IPS-20b (cell line): ENCODE data around the gene BMS1.

Experiments used
- H3K27ac ChIP-seq: one replicate; pipeline ENCODE4 v1.5.1; 2013; ENCODE audit warnings: low read length
- H3K27me3 ChIP-seq: 2 replicates; pipeline ENCODE4 v1.6.1; 2013; ENCODE audit warnings: mild to moderate bottlenecking, low read length, inconsistent platforms; ENCODE audit not compliant: insufficient read depth
- H3K36me3 ChIP-seq: 2 replicates; pipeline ENCODE4 v1.6.1; 2013; ENCODE audit warnings: low read depth, mild to moderate bottlenecking, inconsistent platforms, low read length, moderate library complexity; ENCODE audit not compliant: insufficient read depth
- H3K4me1 ChIP-seq: 2 replicates; pipeline ENCODE4 v1.6.1; 2013; ENCODE audit warnings: mild to moderate bottlenecking, control low read depth, inconsistent platforms, low read length, moderate library complexity; ENCODE audit not compliant: insufficient read depth
- H3K4me3 ChIP-seq: 2 replicates; pipeline ENCODE4 v1.5.1; 2013; ENCODE audit warnings: mild to moderate bottlenecking, low read length, inconsistent platforms
- H3K9ac ChIP-seq: 2 replicates; pipeline ENCODE4 v1.6.1; 2013; ENCODE audit warnings: low read depth, mild to moderate bottlenecking, inconsistent platforms, low read length, moderate library complexity
- H3K9me3 ChIP-seq: 2 replicates; pipeline ENCODE4 v1.6.1; 2013; ENCODE audit warnings: mild to moderate bottlenecking, low read depth, low read length, inconsistent platforms; ENCODE audit not compliant: insufficient read depth

BMS1 gene

DNA sequence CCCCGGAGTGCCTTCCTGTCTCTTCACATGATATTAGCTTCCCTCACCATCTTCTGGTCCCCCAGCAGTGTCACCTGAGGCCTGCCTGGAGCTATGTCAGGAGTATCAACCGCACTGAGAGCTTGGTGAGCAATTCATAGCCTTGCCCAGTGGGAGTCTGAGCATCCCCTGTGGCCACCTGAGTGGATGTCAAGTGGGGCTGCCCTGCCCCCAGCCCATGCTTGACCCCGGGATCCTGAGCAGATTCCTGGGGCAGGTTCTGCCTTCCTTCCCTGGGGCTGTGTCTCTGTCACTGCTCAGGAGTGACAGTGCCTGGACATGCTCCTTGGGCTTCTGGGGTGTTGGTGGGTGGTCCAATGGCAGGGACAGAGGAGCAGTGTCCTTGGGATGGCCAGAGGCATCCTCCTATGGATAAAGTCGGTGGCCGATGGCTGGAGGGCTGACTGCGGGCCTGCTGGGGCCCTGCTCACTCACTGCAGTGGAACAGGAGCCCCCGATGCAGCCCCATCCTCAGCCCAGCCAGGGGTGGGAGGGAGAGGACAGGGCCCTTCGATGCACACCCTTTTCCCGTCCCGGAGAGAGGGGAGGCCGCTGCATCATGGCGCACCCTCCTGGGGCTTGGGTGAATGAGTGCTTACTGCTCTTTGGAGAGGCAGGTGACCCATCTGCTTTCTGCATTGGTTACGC, 95.7 kb downstream of the BMS1 start:
- Histone ChIP-seq H3K9me3 (no peaks in the 10 kb centered on the region; the same call in 1 of the 2 replicates), H3K27me3 (no peaks in the 10 kb centered on the region), H3K4me3 (no peak overlapping the region), H3K4me1 (no peaks in the 10 kb centered on the region), H3K36me3 (no peaks in the 10 kb centered on the region), H3K27ac (no peak overlapping the region), H3K9ac (no peak overlapping the region)

DNA sequence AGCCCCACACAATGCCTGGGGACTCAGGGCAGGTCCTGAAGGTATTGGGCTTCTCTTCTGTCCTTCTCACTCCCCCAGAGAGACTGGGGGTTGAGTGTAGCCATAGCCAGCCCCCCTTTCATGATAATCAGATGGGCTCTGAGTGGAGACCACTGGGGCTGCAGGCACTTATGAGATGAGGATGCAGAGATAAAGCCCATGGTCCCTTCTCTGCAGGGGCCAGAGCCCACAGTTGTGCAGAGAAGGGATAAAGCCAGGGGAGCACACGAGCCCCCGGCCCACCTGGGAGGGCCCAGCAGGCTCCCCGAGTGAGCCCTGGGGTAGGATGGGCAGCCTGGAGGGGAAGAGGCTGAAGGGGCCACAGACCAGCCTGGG, 96.2 kb downstream of the BMS1 start:
- no peaks in the 10 kb centered on the region for H3K27me3 ChIP-seq
- H3K27ac ChIP-seq: no peak overlapping the region
- no peaks in the 10 kb centered on the region for H3K4me1 ChIP-seq
- no peak overlapping the region for H3K9ac ChIP-seq
- no peak overlapping the region for H3K4me3 ChIP-seq
- no peaks in the 10 kb centered on the region; the same call in 1 of the 2 replicates for H3K9me3 ChIP-seq
- H3K36me3 ChIP-seq: no peaks in the 10 kb centered on the region

DNA sequence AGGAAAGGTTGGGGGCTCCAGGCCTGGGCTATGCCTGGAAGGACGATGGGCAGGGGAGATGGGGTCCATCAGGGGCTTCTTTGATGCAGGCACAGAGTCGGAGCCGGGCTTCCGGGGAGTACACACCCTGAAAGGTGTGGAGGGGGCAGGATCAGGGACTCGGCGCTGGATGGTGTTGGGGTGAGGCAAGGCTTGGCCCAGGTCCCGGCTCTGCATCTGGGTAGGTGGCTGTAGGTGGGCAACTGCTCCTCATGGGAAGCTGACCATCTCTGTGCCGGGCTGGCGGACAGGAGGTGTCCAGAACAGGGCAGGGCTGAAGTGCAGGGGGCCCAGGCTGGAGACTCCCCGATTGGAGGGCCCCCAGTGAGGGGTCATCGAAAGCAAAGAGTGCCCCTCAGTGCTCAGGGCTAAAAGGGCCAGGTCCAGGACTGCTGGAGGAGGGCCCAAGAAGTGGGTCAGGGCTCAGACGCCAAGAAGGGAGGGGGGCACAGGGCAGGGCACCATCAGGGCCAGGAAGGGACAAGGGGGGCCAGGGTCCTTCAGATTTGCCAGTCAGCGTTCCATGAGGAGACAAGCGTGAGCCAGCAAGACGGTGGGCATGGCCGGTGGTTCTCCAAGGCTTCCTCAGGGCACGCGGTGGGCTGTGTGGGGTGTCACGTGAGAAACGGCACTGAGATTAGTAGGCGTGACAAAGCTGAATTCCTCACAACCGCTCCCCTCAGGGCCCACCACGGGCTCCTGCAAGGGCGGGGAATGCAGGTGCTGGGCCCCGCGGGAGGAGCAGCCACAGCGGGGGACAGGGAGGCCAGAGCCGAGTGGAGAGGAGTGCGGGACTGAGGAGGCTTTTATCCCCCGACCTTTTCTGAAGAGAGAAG, 97.0 kb downstream of the BMS1 start:
- no peak overlapping the region for H3K9ac ChIP-seq
- no peaks in the 10 kb centered on the region for H3K27me3 ChIP-seq
- H3K36me3 ChIP-seq: no peaks in the 10 kb centered on the region
- H3K4me3 ChIP-seq: no peak overlapping the region
- H3K9me3 ChIP-seq: no peaks in the 10 kb centered on the region; the same call in 1 of the 2 replicates
- H3K27ac ChIP-seq: no peak overlapping the region
- H3K4me1 ChIP-seq: no peaks in the 10 kb centered on the region

DNA sequence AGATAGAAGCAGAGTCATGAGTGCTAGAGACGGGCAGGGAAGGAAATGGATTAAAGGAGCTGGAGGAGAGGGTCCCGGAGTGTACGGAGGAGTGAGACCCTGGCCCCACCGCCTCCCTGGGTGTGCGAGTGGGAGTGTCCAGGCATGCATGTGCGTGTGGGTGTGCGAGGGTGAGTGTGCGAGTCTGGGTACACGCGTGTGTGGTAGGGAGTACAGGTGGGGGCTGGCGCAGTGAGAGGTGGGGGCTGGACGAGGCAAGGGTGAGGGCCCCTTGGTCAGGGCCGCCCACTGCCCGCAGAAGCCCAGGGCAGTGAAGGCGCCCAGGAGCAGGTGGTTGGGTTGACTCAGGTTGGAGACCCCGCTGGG, 97.6 kb downstream of the BMS1 start:
- Histone ChIP-seq H3K9me3 (no peaks in the 10 kb centered on the region; the same call in 1 of the 2 replicates), H3K4me1 (no peaks in the 10 kb centered on the region), H3K4me3 (no peak overlapping the region), H3K27ac (no peak overlapping the region), H3K36me3 (no peaks in the 10 kb centered on the region), H3K27me3 (no peaks in the 10 kb centered on the region), H3K9ac (no peak overlapping the region)

DNA sequence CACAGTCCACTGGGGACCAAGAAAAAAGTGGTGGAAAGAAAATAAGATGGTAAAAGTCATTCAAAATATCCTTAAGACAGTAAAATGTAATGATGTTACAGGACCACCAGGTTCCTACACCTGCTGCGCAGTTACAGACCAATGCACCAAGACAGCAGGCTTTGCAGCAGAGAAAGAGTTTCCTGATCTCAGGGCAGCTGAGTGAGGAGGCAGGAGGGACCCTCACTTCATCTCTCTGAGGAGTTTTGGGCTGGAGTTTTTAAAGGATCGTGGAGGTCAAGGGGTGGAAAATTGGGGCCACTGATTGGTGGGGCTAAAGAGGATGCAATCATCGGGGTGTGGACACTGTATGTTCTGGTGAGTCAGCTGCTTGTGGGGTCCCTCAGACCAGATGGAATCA, 100.0 kb downstream of the BMS1 start:
- H3K27me3 ChIP-seq: no peaks in the 10 kb centered on the region
- no peaks in the 10 kb centered on the region for H3K36me3 ChIP-seq
- H3K9ac ChIP-seq: no peak overlapping the region

More for the DNA sequence above, 100.0 kb downstream of the BMS1 start:
- H3K27ac ChIP-seq: no peak overlapping the region
- no peaks in the 10 kb centered on the region for H3K4me1 ChIP-seq
- no peak overlapping the region for H3K4me3 ChIP-seq
- H3K9me3 ChIP-seq: no peaks in the 10 kb centered on the region; the same call in 1 of the 2 replicates
